KMS-11 (cell line): Measurements from ENCODE around the gene HSF2BP.

Experiments
- H2AFZ ChIP-seq: fragments of 200-600 bp; sonication (generic); 2 replicates; pipeline ENCODE4 v1.6.1; 2016; ENCODE audit warnings: antibody characterized with exemption, mixed run types, low read depth
- H3K27ac ChIP-seq: fragments of 200-600 bp; sonication (generic); 2 replicates; pipeline ENCODE4 v1.6.1; 2016; ENCODE audit warnings: mild to moderate bottlenecking, mixed run types
- H3K27me3 ChIP-seq: fragments of 200-600 bp; sonication (generic); 2 replicates; pipeline ENCODE4 v1.6.1; 2017; ENCODE audit warnings: mild to moderate bottlenecking, low read depth, mixed run types, moderate library complexity; ENCODE audit not compliant: insufficient read depth
- H3K36me3 ChIP-seq: fragments of 200-600 bp; sonication (generic); 2 replicates; pipeline ENCODE4 v1.6.1; 2017; ENCODE audit warnings: mild to moderate bottlenecking, mixed run types; ENCODE audit not compliant: insufficient read depth
- H3K4me1 ChIP-seq: fragments of 200-600 bp; sonication (generic); 2 replicates; pipeline ENCODE4 v1.6.1; 2016; ENCODE audit warnings: mild to moderate bottlenecking, low read depth, mixed run types; ENCODE audit not compliant: poor library complexity, severe bottlenecking
- H3K4me2 ChIP-seq: fragments of 200-600 bp; sonication (generic); 2 replicates; pipeline ENCODE4 v1.7.0; 2016; ENCODE audit warnings: mild to moderate bottlenecking, mixed run types
- H3K4me3 ChIP-seq: fragments of 200-600 bp; sonication (generic); IDR thresholded peaks from 2 replicates; pipeline ENCODE4 v1.6.1; 2017; ENCODE audit warnings: low read depth, low read length, mixed read lengths; ENCODE audit not compliant: insufficient read depth
- H3K79me2 ChIP-seq: fragments of 200-600 bp; sonication (generic); 2 replicates; pipeline ENCODE4 v1.6.1; 2016; ENCODE audit warnings: low read depth, mixed run types; ENCODE audit not compliant: insufficient read depth
- H3K9ac ChIP-seq: fragments of 200-600 bp; sonication (generic); 2 replicates; pipeline ENCODE4 v1.6.1; 2016; ENCODE audit warnings: mild to moderate bottlenecking, mixed run types
- H4K20me1 ChIP-seq: fragments of 200-600 bp; sonication (generic); 2 replicates; pipeline ENCODE4 v1.6.1; 2016; ENCODE audit warnings: mild to moderate bottlenecking, mixed run types; ENCODE audit not compliant: insufficient read depth
- TF ChIP-seq, protein P1 (sequence below): fragments of 200-600 bp; sonication (generic); conservative IDR thresholded peaks from 2 replicates; pipeline ENCODE4 v1.6.1; 2017; ENCODE audit warnings: low read depth, mild to moderate bottlenecking, antibody characterized with exemption, low read length, moderate library complexity, mixed read lengths

HSF2BP gene

DNA sequence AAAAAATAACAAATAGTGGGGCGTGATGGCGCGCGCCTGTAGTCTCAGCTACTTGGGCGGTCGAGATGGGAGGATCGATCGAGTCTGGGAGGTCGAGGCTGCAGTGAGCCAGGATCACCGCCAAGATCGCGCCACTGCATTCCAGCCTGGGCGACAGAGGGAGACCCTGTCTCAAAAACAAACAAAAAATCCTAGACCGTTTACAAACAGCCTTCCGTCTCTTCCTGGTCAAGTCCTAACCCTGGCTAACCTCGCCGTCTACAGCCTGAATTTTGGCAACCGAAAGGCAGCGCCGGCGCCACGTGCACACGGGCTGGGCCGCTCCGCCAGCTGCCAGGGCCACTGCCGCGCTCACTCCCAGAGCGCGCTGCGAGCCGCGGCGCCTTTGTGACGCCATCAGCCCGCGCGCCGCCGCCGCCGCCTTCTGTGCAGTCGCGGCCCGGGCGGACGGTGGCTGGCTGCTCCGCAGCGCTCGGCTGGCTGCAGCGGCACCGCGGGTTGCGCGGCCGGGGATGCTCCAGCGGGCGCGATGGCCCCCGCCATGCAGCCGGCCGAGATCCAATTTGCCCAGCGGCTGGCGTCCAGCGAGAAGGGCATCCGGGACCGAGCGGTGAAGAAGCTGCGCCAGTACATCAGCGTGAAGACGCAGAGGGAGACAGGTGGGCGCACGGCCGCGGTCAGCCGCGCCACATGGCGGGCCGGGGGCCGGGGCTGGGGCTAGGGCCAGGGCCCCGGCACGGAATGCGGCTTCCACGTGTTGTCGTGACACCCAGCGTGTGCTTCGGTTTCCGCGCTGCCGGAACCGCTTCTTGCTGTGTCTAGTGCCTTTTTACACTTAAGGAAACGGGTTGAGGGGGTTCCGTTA, at the start of gene HSF2BP, which contains the start of gene RRP1B:
HSF2BP (minus strand) TSS at position 353 of the 865 bp plus-strand sequence. CDS start 1,392 bp downstream, outside the sequence.
RRP1B (plus strand) TSS at position 425 of the 865 bp plus-strand sequence; CDS start at position 530, 105 bp downstream.
- H3K79me2 ChIP-seq = peaks cover 50% of the 10 kb centered on the region
- no peaks in the 10 kb centered on the region for H3K27me3 ChIP-seq
- H3K9ac ChIP-seq = peak within 1 kb of the TSS; percentile 95
- peaks cover 21% of the 10 kb centered on the region for H3K36me3 ChIP-seq
- H3K27ac ChIP-seq = peak within 1 kb of the TSS; percentile 85
- TF ChIP-seq, protein P1, sequence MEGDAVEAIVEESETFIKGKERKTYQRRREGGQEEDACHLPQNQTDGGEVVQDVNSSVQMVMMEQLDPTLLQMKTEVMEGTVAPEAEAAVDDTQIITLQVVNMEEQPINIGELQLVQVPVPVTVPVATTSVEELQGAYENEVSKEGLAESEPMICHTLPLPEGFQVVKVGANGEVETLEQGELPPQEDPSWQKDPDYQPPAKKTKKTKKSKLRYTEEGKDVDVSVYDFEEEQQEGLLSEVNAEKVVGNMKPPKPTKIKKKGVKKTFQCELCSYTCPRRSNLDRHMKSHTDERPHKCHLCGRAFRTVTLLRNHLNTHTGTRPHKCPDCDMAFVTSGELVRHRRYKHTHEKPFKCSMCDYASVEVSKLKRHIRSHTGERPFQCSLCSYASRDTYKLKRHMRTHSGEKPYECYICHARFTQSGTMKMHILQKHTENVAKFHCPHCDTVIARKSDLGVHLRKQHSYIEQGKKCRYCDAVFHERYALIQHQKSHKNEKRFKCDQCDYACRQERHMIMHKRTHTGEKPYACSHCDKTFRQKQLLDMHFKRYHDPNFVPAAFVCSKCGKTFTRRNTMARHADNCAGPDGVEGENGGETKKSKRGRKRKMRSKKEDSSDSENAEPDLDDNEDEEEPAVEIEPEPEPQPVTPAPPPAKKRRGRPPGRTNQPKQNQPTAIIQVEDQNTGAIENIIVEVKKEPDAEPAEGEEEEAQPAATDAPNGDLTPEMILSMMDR = no peak
- peaks cover 16% of the 10 kb centered on the region for H3K4me1 ChIP-seq
- no peak within 1 kb of the TSS for H3K4me3 ChIP-seq
- H4K20me1 ChIP-seq = peaks cover 4% of the 10 kb centered on the region; the same call in 1 of the 2 replicates
- H3K4me2 ChIP-seq = peak within 1 kb of the TSS; percentile 64
- peak within 1 kb of the TSS; percentile 92 for H2AFZ ChIP-seq

- no peak overlapping the region for H3K4me2 ChIP-seq
These were observed 49.6 kb upstream of the HSF2BP start for GRCh38 chr21:43708745-43709381.

GRCh38 chr21:43707462-43707861, 48.2 kb upstream of the HSF2BP start:
- no peak overlapping the region for H3K9ac ChIP-seq
- no peaks in the 10 kb centered on the region for H3K36me3 ChIP-seq
- no peaks in the 10 kb centered on the region for H3K79me2 ChIP-seq
- H3K4me1 ChIP-seq = no peaks in the 10 kb centered on the region
- TF ChIP-seq, protein P1 = no peak
- no peak overlapping the region for H2AFZ ChIP-seq
- no peak overlapping the region for H3K4me3 ChIP-seq
- H3K27ac ChIP-seq = no peak overlapping the region
- H4K20me1 ChIP-seq = no peaks in the 10 kb centered on the region
- H3K4me2 ChIP-seq = no peak overlapping the region
- H3K27me3 ChIP-seq = no peaks in the 10 kb centered on the region

More at GRCh38 chr21:43708745-43709381, 49.6 kb upstream of the HSF2BP start:
- TF ChIP-seq, protein P1 = no peak
- Histone ChIP-seq H3K27ac (no peak overlapping the region), H3K9ac (no peak overlapping the region), H3K36me3 (no peaks in the 10 kb centered on the region), H4K20me1 (no peaks in the 10 kb centered on the region), H3K27me3 (no peaks in the 10 kb centered on the region), H3K4me3 (no peak overlapping the region), H2AFZ (no peak overlapping the region), H3K79me2 (no peaks in the 10 kb centered on the region), H3K4me1 (no peaks in the 10 kb centered on the region)

DNA sequence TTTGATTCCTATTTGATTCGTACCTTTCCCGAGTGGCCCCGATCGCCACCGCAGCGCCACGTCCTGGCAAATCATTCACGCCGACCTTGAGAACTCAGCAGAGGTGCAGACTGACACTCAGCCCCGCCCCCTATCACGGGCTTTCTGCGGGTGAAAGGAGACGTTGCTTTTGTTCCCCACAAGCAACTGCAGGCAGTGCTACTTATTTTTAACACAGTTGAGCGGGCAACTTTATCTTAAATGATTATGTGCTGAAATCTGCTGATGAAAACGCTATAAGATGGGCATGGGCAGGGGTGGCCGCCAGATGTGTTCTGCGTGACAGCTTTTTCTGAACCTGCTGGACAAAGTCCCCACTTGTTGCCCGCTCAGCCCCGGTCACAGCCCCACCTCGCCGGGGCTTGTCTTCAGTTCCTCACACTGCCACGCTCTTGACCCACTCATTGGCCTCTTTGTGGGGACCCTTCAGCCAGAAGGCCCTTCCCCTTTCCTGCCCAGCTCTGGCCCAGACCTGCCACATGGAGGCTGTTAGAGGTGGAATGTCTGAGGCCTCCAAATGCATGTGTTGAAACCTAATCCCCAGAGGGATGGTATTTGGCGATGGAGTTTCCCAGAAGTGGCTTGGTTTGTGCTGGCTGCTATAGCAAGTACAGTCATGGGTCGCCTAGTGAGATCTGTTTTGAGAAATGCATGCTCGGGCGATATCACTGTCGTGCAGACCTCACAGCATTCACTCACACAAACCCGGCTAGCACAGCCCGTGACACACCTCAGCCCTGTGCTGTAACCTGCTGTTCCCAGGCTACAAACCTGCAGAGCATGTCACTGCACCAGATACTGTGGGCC, 44.0 kb upstream of the HSF2BP start:
- Histone ChIP-seq H3K27ac (no peak overlapping the region), H2AFZ (no peak overlapping the region), H3K79me2 (no peaks in the 10 kb centered on the region), H3K36me3 (no peaks in the 10 kb centered on the region), H4K20me1 (no peaks in the 10 kb centered on the region), H3K4me3 (no peak overlapping the region), H3K27me3 (no peaks in the 10 kb centered on the region), H3K9ac (no peak overlapping the region), H3K4me2 (no peak overlapping the region), H3K4me1 (peaks cover 8% of the 10 kb centered on the region)
- TF ChIP-seq, protein P1 = no peak
